PC-3 (cell line): ENCODE measurements around the gene RASA4B. TPM values are rescaled to one million over a fixed set of nuclear protein-coding genes. Genes with fewer than 3 reads are reported as not detected.

Experiments
- ATAC-seq: fragments of 200-7000 bp; cut with Tn5 transposase; 2 replicates; pipeline ENCODE4 v1.9.1; 2020; ENCODE audit warnings: mild to moderate bottlenecking, moderate library complexity
- BruUV-seq: library from RNA; stranded (reverse); fragments of 400-500 nt; replicated peaks from 2 replicates; lab custom pipeline; 2021; lab: Mats Ljungman, UMichigan
- CTCF ChIA-PET: fragments of 300-600 bp; sonication (Branson Sonifier 250); formaldehyde crosslinking; loops from one replicate; lab custom pipeline; 2022; ENCODE audit warnings: antibody characterized with exemption; lab: Charles Lee
- POLR2A ChIA-PET: fragments of 300-600 bp; sonication (Branson Sonifier 250); formaldehyde crosslinking; loops from one replicate; lab custom pipeline; 2022; ENCODE audit warnings: antibody characterized with exemption; ENCODE audit not compliant: unreplicated experiment; lab: Charles Lee
- DNase-seq: peaks from one replicate; pipeline ENCODE4 v3.0.0-alpha.2; 2015
- H2AFZ ChIP-seq: fragments of 300-600 bp; sonication (generic); 2 replicates; pipeline ENCODE4 v1.6.0; 2016; ENCODE audit warnings: antibody characterized with exemption, low read length
- H3F3A ChIP-seq: fragments of 300-600 bp; sonication (generic); one replicate; pipeline ENCODE4 v1.6.0; 2017; ENCODE audit warnings: antibody characterized with exemption, low read length, control low read depth, mild to moderate bottlenecking; ENCODE audit not compliant: unreplicated experiment
- H3K27ac ChIP-seq: fragments of 300-600 bp; sonication (generic); 2 replicates; pipeline ENCODE4 v1.5.1; 2016; ENCODE audit warnings: mild to moderate bottlenecking, low read length
- H3K27me3 ChIP-seq: fragments of 300-600 bp; sonication (generic); 2 replicates; pipeline ENCODE4 v1.6.1; 2016; ENCODE audit warnings: low read length, mixed read lengths
- H3K36me3 ChIP-seq: fragments of 300-600 bp; sonication (generic); 2 replicates; pipeline ENCODE4 v1.6.1; 2016; ENCODE audit warnings: low read depth, mixed run types, low read length, mixed read lengths
- H3K4me1 ChIP-seq: fragments of 300-600 bp; sonication (generic); 2 replicates; pipeline ENCODE4 v1.5.1; 2016; ENCODE audit warnings: low read length; ENCODE audit not compliant: insufficient read depth
- H3K4me2 ChIP-seq: fragments of 300-600 bp; sonication (generic); 2 replicates; pipeline ENCODE4 v1.6.0; 2016; ENCODE audit warnings: low read length
- H3K4me3 ChIP-seq: fragments of 300-600 bp; sonication (generic); 2 replicates; pipeline ENCODE4 v1.5.1; 2016; ENCODE audit warnings: mild to moderate bottlenecking, low read length, mixed read lengths
- H3K79me2 ChIP-seq: fragments of 300-600 bp; sonication (generic); 2 replicates; pipeline ENCODE4 v1.6.1; 2017; ENCODE audit warnings: low read length, mixed read lengths
- H3K9ac ChIP-seq: fragments of 300-600 bp; sonication (generic); 2 replicates; pipeline ENCODE4 v1.6.0; 2016; ENCODE audit warnings: mild to moderate bottlenecking, low read length
- H3K9me2 ChIP-seq: fragments of 300-600 bp; sonication (generic); replicated peaks from 2 replicates; pipeline ENCODE4 v1.6.1; 2016; ENCODE audit warnings: mixed run types, low read length, mixed read lengths
- H3K9me3 ChIP-seq: fragments of 300-600 bp; sonication (generic); 2 replicates; pipeline ENCODE4 v1.6.1; 2016; ENCODE audit warnings: low read length, mixed read lengths
- H4K20me1 ChIP-seq: fragments of 300-600 bp; sonication (generic); 2 replicates; pipeline ENCODE4 v1.6.1; 2016; ENCODE audit warnings: low read length, mixed read lengths
- CTCF ChIP-seq: fragments of 300-600 bp; sonication (generic); conservative IDR thresholded peaks from 2 replicates; pipeline ENCODE4 v1.5.1; 2017; ENCODE audit warnings: antibody characterized with exemption, low read depth, mild to moderate bottlenecking, low read length
- EZH2 ChIP-seq: fragments of 300-600 bp; sonication (generic); IDR thresholded peaks from one replicate; pipeline ENCODE4 v1.6.1; 2017; ENCODE audit warnings: antibody characterized with exemption, mild to moderate bottlenecking, low read length; ENCODE audit not compliant: unreplicated experiment
- EZH2phosphoT487 ChIP-seq: fragments of 300-600 bp; sonication (generic); IDR thresholded peaks from 2 replicates; pipeline ENCODE4 v1.6.1; 2018; ENCODE audit warnings: mild to moderate bottlenecking, antibody characterized with exemption, low read length, borderline replicate concordance
- intact Hi-C: fragments of 100-400 bp; cut with micrococcal nuclease; formaldehyde crosslinking; loops from 2 replicates; pipeline ENCODE4 v1.9.0; 2023
- microRNA-seq: library from miRNA; unstranded; fragments of <30 nt; microRNA quantifications from one replicate; pipeline ENCODE4 v1.1.0, GENCODE V29; 2020; ENCODE audit not compliant: unreplicated experiment
- total RNA-seq: library from RNA; depleted of rRNA; stranded (reverse); fragments of >200 nt; gene quantifications from 2 replicates; pipeline ENCODE4 v1.2.3, GENCODE V29; 2014; rRNA removed

Gene RASA4B
- total RNA-seq, 1 experiment from 2014 or later, result 10.2 TPM

GRCh38 chr7:102433219-102434038 is 84.1 kb downstream of the RASA4B start, which contains the start of gene ORAI2:
Gene ORAI2, plus strand, starts transcription at chr7:102433575. Its CDS starts 5,382 bp downstream, at chr7:102438957.
- intact Hi-C loops, result no loop called here

More at GRCh38 chr7:102433219-102434038, 84.1 kb downstream of the RASA4B start, which contains the start of gene ORAI2:
- peak within 1 kb of the TSS; percentile 94 for H3K4me2 ChIP-seq
- BruUV-seq, result no TSS peak
- CTCF ChIA-PET, result interaction anchor here (0.6 kb wide), 1 partner anchor 17 kb away, joined by 6 read pairs; no protein-coding TSS in a partner anchor
- H3K79me2 ChIP-seq, result no peaks in the 10 kb centered on the region
- H4K20me1 ChIP-seq, result no peaks in the 10 kb centered on the region
- ATAC-seq (peak; percentile 49), DNase-seq (peak; percentile 58)
- POLR2A ChIA-PET, result interaction anchor here (0.6 kb wide), 2 partner anchors 17 to 227 kb away, joined by 3 to 6 read pairs; no protein-coding TSS in a partner anchor
- H3K4me1 ChIP-seq, result peaks cover 15% of the 10 kb centered on the region
- H3K4me3 ChIP-seq, result peak within 1 kb of the TSS; percentile 82
- no peaks in the 10 kb centered on the region for H3K9me3 ChIP-seq
- peak within 1 kb of the TSS; percentile 84 for H2AFZ ChIP-seq
- peaks cover 6% of the 10 kb centered on the region for H3F3A ChIP-seq
- H3K36me3 ChIP-seq, result no peaks in the 10 kb centered on the region
- H3K9me2 ChIP-seq, result no peaks in the 10 kb centered on the region
- peak within 1 kb of the TSS; percentile 75 for H3K9ac ChIP-seq
- no peak within 1 kb of the TSS for H3K27ac ChIP-seq
- TF ChIP-seq EZH2, result no peak
- no peak for TF ChIP-seq EZH2phosphoT487
- no peak for TF ChIP-seq CTCF
- no peaks in the 10 kb centered on the region for H3K27me3 ChIP-seq

Small RNA genes lying within 50 kb of the gene (microRNA-seq; reads per million reads assigned to microRNA genes)
- 18.8 reads per million, percentile 44 among the genes with 10 or more reads in this experiment for gene MIR4467
- 5.0 reads per million, percentile 22 among the genes with 10 or more reads in this experiment for gene MIR5090

Other genes starting within 250 kb of the RASA4B start
- gene SH2B2, start 230.9 kb downstream of the RASA4B start, total RNA-seq, result 8.8 and 10.7 TPM in 2 replicates
- not detected in 2 replicates for gene SPDYE6, start 161.3 kb downstream of the RASA4B start, total RNA-seq
- gene PRKRIP1, start 121.4 kb downstream of the RASA4B start, total RNA-seq, result 28.9 and 49.4 TPM in 2 replicates
- gene ORAI2, start 84.2 kb downstream of the RASA4B start, total RNA-seq, result 20.8 and 21.5 TPM in 2 replicates
- 21.3 and 31.0 TPM in 2 replicates for gene ALKBH4, start 52.9 kb downstream of the RASA4B start, total RNA-seq
- gene LRWD1, start 52.8 kb downstream of the RASA4B start, total RNA-seq, result 41.8 and 69.5 TPM in 2 replicates
- gene POLR2J, start 38.9 kb downstream of the RASA4B start, total RNA-seq, result 71.6 and 101 TPM in 2 replicates
- gene UPK3BL2, start 25.9 kb upstream of the RASA4B start, total RNA-seq, result 22.5 and 25.7 TPM in 2 replicates
- not detected in 2 replicates for gene SPDYE2, start 33.4 kb upstream of the RASA4B start, total RNA-seq
- 14.5 and 35.2 TPM in 2 replicates for gene POLR2J3, start 54.8 kb upstream of the RASA4B start, total RNA-seq
- 6.7 and 15.8 TPM in 2 replicates for gene RASA4, start 99.0 kb upstream of the RASA4B start, total RNA-seq
- 20.2 and 22.7 TPM in 2 replicates for gene UPK3BL1, start 125.0 kb upstream of the RASA4B start, total RNA-seq
- gene SPDYE2B, start 132.5 kb upstream of the RASA4B start, total RNA-seq, result not detected in 2 replicates
- 3.6 and 4.1 TPM in 2 replicates for gene POLR2J2, start 153.9 kb upstream of the RASA4B start, total RNA-seq
- gene FAM185A, start 231.2 kb upstream of the RASA4B start, total RNA-seq, result 10.0 and 12.8 TPM in 2 replicates